Panc1 (cell line): Measurements from ENCODE around the gene CTNNA1.

Experiments used
- POLR2AphosphoS5 ChIP-seq: IDR thresholded peaks from 2 replicates; pipeline ENCODE4 v1.6.1; 2012; ENCODE audit warnings: mild to moderate bottlenecking, low read depth, low read length, moderate library complexity
- SIN3A ChIP-seq: IDR thresholded peaks from 2 replicates; pipeline ENCODE4 v1.6.1; 2012; ENCODE audit warnings: low read depth, mild to moderate bottlenecking, low read length, moderate library complexity, borderline replicate concordance; ENCODE audit not compliant: insufficient read depth
- TF ChIP-seq, protein P1 (sequence below): fragments of 450-650 bp; IDR thresholded peaks from 2 replicates; pipeline ENCODE4 v1.5.1; 2017; ENCODE audit warnings: mild to moderate bottlenecking
- TF ChIP-seq, protein P2 (sequence below), 2 experiments: IDR thresholded peaks; 2 replicates each; pipeline ENCODE4 v1.6.1; 2011 to 2012; ENCODE audit warnings: low read depth in 2 of 2, control low read depth in 1 of 2, low read length in 1 of 2, mild to moderate bottlenecking in 1 of 2, moderate library complexity in 1 of 2; ENCODE audit not compliant: insufficient read depth in 1 of 2

GRCh38 chr5:138900281-138900965 lies 147.2 kb downstream of the CTNNA1 start:
- no peak for TF ChIP-seq POLR2AphosphoS5
- TF ChIP-seq, protein P1, sequence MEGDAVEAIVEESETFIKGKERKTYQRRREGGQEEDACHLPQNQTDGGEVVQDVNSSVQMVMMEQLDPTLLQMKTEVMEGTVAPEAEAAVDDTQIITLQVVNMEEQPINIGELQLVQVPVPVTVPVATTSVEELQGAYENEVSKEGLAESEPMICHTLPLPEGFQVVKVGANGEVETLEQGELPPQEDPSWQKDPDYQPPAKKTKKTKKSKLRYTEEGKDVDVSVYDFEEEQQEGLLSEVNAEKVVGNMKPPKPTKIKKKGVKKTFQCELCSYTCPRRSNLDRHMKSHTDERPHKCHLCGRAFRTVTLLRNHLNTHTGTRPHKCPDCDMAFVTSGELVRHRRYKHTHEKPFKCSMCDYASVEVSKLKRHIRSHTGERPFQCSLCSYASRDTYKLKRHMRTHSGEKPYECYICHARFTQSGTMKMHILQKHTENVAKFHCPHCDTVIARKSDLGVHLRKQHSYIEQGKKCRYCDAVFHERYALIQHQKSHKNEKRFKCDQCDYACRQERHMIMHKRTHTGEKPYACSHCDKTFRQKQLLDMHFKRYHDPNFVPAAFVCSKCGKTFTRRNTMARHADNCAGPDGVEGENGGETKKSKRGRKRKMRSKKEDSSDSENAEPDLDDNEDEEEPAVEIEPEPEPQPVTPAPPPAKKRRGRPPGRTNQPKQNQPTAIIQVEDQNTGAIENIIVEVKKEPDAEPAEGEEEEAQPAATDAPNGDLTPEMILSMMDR, result no peak
- TF ChIP-seq SIN3A, result no peak
- TF ChIP-seq, protein P2, sequence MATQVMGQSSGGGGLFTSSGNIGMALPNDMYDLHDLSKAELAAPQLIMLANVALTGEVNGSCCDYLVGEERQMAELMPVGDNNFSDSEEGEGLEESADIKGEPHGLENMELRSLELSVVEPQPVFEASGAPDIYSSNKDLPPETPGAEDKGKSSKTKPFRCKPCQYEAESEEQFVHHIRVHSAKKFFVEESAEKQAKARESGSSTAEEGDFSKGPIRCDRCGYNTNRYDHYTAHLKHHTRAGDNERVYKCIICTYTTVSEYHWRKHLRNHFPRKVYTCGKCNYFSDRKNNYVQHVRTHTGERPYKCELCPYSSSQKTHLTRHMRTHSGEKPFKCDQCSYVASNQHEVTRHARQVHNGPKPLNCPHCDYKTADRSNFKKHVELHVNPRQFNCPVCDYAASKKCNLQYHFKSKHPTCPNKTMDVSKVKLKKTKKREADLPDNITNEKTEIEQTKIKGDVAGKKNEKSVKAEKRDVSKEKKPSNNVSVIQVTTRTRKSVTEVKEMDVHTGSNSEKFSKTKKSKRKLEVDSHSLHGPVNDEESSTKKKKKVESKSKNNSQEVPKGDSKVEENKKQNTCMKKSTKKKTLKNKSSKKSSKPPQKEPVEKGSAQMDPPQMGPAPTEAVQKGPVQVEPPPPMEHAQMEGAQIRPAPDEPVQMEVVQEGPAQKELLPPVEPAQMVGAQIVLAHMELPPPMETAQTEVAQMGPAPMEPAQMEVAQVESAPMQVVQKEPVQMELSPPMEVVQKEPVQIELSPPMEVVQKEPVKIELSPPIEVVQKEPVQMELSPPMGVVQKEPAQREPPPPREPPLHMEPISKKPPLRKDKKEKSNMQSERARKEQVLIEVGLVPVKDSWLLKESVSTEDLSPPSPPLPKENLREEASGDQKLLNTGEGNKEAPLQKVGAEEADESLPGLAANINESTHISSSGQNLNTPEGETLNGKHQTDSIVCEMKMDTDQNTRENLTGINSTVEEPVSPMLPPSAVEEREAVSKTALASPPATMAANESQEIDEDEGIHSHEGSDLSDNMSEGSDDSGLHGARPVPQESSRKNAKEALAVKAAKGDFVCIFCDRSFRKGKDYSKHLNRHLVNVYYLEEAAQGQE (IDR thresholded peaks at IDR 0.05; ENCODE audit: insufficient read depth in 1 of 2, low read depth in 2 of 2, low read length in 1 of 2), result no peak
